HG02981 (cell line): ENCODE data around the gene GRIK5.
"Not testable (repeated sequence)": the region's sequence is repeated elsewhere in the genome, so short reads cannot be mapped to it uniquely, and the experiment has no call there.

Experiments used
- ATAC-seq: cut with Tn5 transposase; IDR thresholded peaks from one replicate; pipeline ENCODE4 v1.9.1; 2021; ENCODE audit warnings: mild to moderate bottlenecking, moderate library complexity; ENCODE audit not compliant: unreplicated experiment

The GRIK5 gene

GRCh38 chr19:42018503-42019193, 51.4 kb downstream of the GRIK5 start:
- ATAC-seq, result no peak

GRCh38 chr19:42017040-42017439, 53.0 kb downstream of the GRIK5 start:
- no peak for ATAC-seq

DNA sequence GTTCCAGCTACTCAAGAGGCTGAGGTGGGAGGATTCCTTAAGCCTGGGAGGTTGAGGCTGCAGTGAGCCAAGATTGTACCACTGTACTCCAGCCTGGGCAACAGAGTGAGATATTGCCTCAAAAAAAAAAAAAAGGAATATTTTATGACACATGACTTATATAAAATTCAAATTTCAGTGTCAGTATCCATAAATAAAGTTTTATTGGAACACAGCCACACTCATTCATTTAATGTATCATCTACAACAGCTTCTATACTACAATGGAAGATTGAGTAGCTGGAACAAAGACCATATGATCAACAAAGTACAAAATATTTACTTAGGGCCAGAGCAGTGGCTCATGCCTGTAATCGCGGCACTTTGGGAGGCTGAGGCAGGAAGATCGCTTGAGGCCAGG, 57.3 kb downstream of the GRIK5 start:
- not testable (repeated sequence) for ATAC-seq

- ATAC-seq, result no peak
Observed at GRCh38 chr19:42010245-42011126, 59.5 kb downstream of the GRIK5 start.

DNA sequence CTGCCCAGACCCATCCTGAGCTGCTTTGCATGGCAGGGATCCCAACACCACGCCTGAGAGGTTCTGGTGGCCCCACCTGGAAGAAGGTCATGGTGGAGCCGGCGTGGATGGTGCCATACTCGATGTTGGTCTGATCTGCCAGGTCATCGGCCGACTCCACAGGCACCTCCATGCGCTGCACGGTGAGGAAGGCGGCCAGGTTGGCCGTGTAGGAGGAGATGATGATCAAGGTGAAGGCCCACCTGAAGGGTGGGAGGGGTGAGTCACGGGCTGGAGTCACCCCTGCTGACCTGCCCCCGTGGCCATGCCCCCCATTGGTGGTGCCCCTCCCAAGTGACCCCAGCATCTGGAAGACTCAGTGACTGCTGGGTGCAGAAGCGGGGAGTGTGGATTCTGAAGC, 63.4 kb downstream of the GRIK5 start:
- ATAC-seq, result no peak

DNA sequence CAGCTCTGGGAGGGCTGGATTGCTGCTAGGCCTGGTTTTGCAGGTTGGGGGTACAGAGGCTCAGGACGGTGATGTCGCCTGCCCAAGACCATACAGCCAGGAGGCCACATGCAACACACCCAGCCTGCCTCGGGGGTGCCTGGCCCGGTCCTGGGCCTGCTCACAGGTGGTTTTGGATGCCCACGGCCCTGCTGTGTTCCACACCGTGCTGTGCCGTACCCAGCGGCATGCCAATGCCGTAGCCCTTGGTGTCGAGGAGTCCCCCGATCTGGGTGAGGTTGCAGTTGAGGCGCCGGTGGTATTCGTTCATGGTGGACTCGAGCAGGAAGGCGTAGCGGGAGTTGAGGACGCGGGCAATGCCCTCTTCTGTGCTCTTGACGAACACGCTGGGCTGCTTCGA, 64.5 kb downstream of the GRIK5 start:
- no peak for ATAC-seq

DNA sequence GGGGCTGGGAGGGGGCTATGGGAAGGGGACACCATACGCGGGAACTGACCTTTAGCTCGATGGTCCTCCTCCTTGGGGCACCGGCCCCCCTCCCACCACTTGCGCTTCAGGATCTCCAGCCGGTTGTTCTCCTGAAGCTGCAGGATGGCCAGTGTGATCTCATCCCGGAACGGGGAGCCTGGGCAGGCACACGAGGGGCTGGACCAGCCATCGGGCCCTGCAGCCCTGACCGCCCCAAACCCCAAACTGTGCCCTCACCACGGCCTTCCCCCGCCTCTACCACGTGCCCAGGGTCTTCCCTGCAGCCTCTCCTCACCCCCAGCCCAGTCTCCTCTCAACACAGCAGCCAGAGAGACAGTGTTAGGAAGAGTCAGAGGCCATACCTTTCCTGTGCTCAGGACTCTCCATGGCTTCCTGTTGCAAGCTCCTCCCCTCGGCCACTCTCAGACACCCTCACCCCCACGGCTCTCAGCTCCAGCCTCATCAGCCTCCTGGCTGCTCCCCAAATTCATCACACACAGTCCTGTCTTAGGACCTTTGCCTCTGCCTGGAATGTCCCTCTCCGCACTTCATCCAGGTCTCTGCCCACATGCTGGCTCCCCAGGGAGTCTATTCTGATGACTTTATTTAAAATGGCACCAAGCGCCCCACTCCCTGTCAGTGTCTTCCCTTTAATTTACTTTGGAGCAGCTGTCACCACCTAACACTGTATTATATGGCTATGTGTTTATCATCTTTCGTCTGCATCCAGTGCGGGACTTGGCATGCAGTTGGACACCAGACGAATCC, 66.3 kb downstream of the GRIK5 start:
- no peak for ATAC-seq

DNA sequence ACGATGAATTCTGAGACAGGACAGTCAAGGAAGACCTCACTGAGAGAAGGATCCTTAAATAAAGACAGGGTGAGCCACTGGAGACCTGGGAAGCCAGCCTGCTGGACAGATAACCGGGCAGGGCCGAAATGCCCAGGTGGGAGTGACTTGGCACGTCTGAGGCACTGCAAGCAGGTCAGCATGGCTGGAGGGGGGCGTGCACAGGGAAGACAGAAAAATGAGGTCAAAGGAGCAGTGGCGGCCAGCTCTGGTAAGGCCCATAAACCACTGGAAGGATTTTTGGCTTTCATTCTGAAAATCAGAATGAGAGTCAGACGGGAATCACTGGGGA, 70.2 kb downstream of the GRIK5 start:
- no peak for ATAC-seq

- ATAC-seq, result no peak
Observed at GRCh38 chr19:41999071-41999877, 70.7 kb downstream of the GRIK5 start.

GRCh38 chr19:41998246-41999020, 71.6 kb downstream of the GRIK5 start:
- no peak for ATAC-seq

DNA sequence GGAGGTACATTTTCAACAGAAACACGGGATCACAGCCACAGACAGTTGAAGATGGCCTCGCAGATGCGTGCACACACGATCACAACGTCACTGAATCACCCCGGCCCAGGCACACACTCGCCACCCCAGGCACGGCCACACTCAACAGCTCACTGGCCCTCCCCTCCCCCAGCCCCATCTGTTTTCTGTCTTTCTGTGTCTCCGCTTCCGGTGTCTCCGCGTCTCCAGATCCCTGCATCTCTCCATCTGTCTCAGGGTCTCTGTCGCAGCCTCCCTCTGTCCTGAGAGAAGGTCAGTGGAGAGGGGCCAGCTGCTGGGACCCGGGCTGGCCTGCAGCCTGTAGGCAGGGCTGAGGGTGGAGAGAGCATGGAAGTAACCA, 72.2 kb downstream of the GRIK5 start:
- ATAC-seq, result no peak

DNA sequence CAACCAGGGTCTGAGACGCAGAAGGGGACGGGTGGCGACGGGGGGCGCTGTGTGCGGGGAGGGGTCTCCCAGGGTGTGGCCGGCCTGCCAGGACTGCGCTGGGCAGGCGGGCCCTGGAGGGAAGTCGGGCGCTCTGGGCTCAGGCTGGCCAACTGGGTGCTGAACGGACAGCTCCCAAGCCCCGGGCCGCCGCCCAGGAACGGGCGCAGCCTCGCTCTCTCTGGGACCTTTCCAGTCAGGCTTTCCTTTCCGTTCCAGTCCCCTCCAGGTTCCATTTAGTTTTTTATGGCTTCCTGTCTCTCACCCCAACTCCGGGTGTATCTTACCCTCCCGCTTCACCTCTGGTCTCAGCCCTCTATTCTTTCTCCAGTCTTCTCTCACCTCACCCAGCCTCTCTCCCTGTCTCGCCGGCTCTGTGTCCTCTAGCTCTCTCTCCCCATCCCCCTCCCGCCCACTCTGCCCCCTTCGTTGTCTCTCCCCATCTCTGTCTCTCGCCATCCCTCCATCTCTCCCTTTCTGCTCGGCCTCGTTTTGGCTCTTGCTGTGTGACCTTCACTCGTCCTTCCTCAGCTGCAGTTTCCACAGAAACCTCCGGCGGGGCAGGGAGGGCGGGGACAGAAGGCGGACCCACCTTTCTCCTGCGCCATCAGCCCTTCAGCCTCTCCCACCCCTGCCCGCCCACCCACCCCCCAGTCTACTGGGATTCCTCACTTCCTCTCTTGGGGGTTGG, 72.7 kb downstream of the GRIK5 start:
- no peak for ATAC-seq

- no peak for ATAC-seq
Observed at GRCh38 chr19:41995959-41996797, 73.8 kb downstream of the GRIK5 start.

GRCh38 chr19:41994994-41995958, 74.7 kb downstream of the GRIK5 start:
- ATAC-seq, result no peak

- ATAC-seq, result no peak
Observed at GRCh38 chr19:41994521-41994971, 75.5 kb downstream of the GRIK5 start.

DNA sequence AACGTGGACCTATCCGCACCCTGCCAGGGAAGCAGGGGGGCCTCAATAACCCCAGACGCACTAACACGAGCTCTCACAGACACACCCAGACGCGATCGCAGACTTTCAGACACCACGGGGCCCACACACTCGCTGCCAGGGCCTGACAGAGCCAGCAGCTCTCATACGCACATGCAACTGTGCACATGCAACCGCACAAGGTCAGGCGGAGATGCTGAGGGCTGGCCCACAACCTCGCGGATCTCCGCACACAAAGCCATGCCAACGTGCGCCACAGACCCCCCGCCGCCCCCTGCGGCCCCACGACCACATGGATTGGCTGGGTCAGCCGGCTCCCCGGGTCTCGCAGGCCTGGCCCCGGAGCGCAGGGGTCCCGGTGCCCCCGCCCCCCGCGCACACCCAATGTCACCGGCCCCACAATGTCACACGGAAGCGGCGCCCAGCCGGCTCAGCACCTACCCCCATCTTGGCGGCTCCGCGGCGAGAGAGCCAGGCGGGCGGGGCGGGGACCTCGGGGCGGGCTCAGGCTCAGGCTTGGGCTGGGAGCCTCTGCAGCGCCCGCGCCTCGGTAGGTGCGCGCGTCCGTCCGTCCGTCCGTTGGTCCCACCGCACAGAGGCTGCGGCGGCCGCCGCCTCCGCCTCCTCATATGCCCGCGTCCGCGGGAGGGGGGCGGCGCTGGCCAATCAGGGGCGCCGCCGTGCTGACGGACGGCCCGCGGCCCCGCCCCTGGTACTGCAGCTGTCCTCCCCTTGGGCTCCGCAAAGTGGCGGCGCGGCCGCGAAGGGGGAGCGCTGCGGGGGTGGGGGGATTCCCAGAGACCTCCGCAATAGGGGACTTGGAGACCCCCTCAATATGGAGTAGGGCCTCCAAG, 76.2 kb downstream of the GRIK5 start, which contains the start of gene ATP1A3:
Gene ATP1A3 (minus strand): TSS at position 619 of the 872 bp plus-strand sequence. CDS start 154 bp downstream, at position 465.
- no peak for ATAC-seq
